LoVo (cell line): Measurements from ENCODE around the gene CCDC59.
"Not testable (repeated sequence)": the region's sequence is repeated elsewhere in the genome, so short reads cannot be mapped to it uniquely, and the experiment has no call there.

ENCODE experiments used
- DNase-seq: peaks from one replicate; pipeline ENCODE4 v3.0.0-alpha.2; 2016; ENCODE audit warnings: low spot score

Gene CCDC59

DNA sequence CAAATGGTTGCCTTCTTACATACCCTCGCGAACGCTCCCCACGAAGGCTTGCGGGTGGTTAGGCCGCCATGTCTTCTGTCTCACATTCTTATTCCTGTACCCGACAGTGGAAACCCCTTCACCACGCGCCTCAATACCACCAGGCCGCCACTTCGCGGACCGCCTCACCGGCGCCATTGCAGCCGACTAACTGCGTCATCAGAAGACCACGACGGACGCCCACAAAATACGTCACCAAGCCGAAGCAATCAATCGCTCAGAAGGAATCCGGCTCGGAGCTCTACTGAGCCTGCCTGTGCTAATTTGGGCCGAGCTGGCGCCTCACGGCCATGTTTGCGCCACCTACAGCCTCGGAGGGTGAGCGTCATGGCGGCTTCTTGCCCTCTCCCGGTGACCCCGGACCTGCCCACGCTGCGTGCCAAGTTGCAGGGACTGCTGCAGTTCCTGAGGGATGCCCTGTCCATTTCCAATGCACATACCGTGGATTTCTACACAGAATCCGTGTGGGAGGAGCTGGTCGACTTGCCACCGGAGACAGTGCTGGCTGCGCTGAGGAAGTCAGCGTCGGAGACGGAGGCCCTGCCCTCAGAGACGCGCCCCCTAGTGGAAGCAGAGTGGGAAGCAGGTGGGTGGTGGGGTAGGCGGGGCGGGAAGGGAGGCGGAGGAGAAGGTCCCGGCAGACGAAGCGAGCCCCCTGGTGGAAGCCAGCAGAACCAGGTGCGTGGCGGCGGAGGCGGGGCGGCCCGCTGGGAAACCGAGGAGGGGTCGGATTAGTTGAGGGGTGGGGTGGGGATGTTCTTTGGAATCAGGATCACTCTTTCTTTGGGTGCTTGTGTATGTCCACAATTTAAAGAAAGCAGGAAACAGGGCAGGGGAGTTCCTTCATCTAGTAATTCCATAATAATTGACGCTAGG, at the start of gene CCDC59, which contains the start of gene METTL25:
Gene CCDC59 (minus strand): TSS at position 188 of the 915 bp plus-strand sequence. CDS start 11 bp downstream, at position 177.
Gene METTL25 (plus strand): TSS at position 330 of the 915 bp plus-strand sequence. CDS start 37 bp downstream, at position 367.
- DNase-seq: peak; percentile 99

GRCh38 chr12:82407481-82407880, 49.3 kb upstream of the CCDC59 start:
- no peak for DNase-seq

- DNase-seq: no peak
Measured at GRCh38 chr12:82406651-82407050, 48.5 kb upstream of the CCDC59 start.

DNA sequence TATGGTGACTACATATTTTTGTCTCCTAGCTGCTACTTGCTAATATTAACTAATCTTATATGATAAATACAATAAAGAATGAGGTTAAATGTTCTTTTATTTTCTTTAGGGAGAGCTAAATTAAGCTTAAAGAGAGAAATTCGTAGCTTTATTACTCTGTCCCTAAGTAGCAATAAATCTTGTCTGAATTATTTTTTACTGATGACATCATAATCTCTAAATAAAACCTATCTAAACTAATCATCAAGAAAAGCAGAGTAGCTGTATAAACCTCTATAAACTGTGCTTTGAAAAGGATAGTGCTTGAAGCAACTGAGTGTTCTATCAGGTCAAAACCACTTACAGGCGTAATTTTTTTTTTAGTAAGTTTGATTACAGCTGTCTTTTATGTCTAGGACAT, 42.6 kb upstream of the CCDC59 start:
- no peak for DNase-seq

DNA sequence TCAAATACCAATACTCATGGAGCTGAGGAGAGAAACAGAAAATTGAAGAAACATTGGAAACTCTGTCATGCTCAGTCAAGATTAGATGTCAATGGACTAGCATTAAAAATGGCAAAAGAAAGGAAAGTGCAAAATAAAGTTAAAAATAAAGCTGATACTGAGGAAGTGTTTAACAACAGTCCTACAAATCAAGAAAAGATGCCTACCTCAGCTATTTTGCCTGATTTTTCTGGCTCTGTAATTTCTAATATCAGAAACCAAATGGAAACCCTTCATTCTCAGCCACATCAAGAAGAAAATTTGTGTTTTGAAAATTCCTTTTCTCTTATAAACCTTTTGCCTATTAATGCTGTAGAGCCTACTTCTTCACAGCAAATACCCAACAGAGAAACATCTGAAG, 40.7 kb upstream of the CCDC59 start:
- no peak for DNase-seq

GRCh38 chr12:82383930-82384552, 25.9 kb upstream of the CCDC59 start:
- peak; percentile 18 for DNase-seq

DNA sequence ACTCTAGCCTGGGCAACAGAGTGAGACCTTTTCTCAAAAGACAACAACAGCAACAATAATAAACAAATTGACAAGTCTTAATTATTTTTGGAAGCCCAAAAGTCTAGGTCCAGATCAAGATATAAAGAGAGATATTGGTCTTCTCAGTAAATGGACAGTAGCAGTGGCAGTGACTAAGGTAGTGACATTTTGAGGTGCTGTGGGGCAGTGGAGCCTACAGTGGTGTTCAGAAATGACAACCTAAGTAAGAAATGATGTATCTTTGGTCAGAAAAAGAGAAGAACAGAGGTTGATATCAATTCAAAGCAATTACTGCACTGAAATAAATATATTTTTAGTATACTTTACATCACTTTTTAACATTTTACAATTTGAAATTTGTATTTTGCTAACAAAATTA, 20.8 kb upstream of the CCDC59 start:
- no peak for DNase-seq

- DNase-seq: no peak
Measured at GRCh38 chr12:82375201-82375600, 17.0 kb upstream of the CCDC59 start.

GRCh38 chr12:82366197-82366596, 8.0 kb upstream of the CCDC59 start:
- no peak for DNase-seq

DNA sequence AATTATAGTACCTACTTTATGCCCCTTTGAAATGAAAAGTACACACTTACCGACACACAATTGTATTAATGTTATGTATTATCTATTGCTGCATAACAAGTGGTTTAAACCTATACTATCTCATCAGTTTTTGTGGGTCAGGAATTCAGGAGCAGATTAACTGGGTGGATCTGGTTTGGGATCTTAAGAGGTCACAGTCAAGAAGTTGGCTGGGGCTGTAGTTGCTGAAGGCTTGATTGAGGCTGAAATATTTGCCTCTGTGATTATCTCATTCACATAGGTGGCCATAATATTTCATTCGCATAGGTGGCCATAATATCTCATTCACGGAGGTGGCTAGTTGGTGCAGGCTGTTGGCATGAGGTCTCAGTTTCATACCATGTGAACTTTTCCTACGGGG, 5.8 kb upstream of the CCDC59 start:
- no peak for DNase-seq

DNA sequence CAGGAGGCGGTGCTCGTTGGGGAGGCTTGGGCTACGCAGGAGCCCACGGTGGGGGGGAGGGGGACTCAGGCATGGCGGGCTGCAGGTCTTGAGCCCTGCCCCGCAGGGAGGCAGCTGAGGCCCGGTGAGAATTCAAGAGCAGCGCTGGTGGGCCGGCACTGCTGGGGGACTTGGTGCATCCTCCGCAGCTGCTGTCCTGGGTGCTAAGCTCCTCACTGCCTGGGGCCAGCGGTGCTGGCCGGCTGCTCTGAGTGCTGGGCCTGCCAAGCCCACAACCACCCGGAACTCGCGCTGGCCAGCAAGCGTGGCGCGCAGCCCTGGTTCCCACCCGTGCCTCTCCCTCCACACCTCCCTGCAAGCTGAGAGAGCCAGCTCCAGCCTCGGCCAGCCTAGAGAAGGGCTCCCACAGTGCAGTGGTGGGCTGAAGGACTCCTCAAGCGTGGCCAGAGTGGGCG, 3.3 kb upstream of the CCDC59 start:
- DNase-seq: no peak

- not testable (repeated sequence) for DNase-seq
Measured at GRCh38 chr12:82360834-82361233, 2.6 kb upstream of the CCDC59 start.

DNA sequence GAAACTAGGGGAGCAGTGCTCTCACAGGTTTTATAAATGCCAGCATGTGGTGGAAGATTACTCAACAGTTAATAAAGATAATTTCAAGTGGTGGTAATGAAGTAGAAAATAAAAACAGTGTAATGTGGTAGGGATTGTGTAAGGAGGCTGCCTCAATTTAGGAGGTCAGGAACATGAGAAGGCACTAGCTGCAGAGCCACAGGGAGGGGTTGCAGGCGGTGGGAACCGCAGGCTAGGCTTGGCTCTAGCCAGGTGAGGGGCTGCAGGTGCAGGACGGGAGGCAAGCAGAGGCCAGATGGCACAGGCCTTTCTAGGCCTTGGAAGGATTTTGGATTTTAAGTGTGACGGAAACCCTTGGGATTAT, 910 bp upstream of the CCDC59 start:
- peak; percentile 24 for DNase-seq

DNA sequence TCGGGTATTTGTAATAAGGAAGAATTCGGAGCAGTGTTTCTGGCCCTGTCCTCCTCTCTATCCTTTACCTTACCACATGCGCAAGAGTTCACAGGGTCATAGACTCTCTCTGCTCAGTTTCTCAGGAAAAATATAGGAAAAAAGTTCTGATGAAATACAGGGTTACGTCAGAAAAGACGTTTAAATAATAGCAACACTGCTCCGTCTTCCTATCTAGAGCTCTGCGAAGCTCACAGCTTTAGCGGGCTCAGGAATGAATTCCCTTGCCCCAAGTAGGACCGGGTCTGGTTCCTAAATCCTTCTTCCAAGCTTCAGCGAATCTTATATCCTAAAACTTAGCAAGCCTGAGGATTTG, 365 bp downstream of the CCDC59 start:
- peak; percentile 5 for DNase-seq

- DNase-seq: no peak
Measured at GRCh38 chr12:82357340-82357739, 847 bp downstream of the CCDC59 start.

DNA sequence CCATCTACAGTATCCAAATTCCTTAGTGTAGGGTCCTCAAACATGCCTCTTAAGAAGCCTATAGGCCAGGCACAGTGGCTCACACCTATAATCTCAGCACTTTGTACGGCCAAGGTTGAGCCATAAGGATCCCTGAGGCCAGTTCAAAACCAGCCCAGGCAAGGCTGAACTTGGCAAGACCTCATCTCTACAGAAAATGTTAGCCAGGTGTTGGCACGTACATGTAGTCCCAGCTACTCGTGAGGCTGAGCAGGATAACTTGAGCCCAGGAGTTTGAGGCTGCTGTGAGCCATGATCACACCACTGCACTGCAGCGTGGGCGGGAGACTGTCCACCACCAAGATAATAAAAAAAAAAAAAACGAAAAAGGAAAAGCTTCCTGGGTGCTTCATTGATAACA, 6.8 kb downstream of the CCDC59 start:
- no peak for DNase-seq

DNA sequence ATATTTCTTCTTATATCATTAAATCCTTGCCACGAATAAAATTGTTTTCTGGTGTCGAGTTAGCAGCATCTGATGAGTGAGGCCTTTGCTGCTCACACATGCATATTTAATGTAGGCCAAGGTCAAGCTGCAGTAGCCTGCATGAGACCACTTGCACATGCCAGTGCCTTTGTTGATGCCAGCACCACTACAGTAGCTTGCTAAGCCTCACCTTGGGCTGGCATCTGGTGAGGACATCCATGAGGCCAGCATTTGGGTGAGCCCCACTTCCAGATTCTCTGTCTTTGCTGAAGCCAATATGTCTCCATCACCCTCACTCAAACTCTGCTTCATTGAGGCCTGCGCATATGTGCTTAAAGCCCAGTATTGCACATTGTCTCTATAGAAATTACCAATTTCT, 8.0 kb downstream of the CCDC59 start:
- DNase-seq: no peak

- DNase-seq: no peak
Measured at GRCh38 chr12:82329508-82329907, 28.7 kb downstream of the CCDC59 start.

GRCh38 chr12:82327861-82328260, 30.3 kb downstream of the CCDC59 start:
- no peak for DNase-seq

DNA sequence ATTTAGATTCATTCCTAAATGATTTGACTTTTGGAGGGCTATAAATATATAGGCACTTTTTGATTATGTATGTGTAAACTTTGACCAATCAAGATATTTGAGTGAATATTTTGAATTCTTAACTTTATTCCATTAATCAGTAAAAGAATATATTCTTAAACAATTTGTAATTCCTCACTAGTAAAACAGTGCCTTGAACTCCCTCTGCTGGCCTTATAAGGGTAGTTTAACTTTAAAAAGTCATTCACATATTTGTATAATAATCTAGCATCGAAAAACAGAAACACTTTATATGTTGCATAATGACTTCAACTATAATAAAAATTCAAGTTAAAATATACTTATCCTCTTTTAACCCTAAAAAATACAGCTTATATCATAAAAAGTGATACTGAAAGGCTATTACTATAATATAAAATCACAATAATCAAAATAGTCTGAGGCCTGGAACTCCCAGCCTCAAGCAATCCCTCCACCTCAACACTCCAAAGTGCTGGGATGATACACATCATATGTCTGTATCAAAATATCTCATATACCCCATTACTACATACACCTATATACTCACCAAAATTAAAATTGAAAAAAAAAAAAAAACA, 31.2 kb downstream of the CCDC59 start:
- peak; percentile 42 for DNase-seq

GRCh38 chr12:82325540-82326336, 32.4 kb downstream of the CCDC59 start:
- no peak for DNase-seq

GRCh38 chr12:82319276-82319675, 38.9 kb downstream of the CCDC59 start:
- DNase-seq: no peak
